Esophagus muscularis mucosa (tissue), 4 donors: ENCODE measurements around the gene MPRIP. TPM values are rescaled to one million over a fixed set of nuclear protein-coding genes. Genes with fewer than 3 reads are reported as not detected.
"Not testable (repeated sequence)": the region's sequence is repeated elsewhere in the genome, so short reads cannot be mapped to it uniquely, and the experiment has no call there.

ENCODE experiments used
- DNase-seq: peaks from one replicate; pipeline ENCODE4 v3.0.0-alpha.2; 2017; ENCODE audit errors: extremely low spot score
- H3K27ac ChIP-seq, 4 donors: fragments of 200-600 bp; sonication (generic); replicated peaks in 1 of 4; 1 replicate in 3 of 4; 2 replicates in 1 of 4; pipeline ENCODE4 v1.5.1; 2016 to 2019; ENCODE audit warnings: mild to moderate bottlenecking in 1 of 4
- H3K27me3 ChIP-seq, 4 donors: fragments of 200-600 bp; sonication (generic); one replicate each; pipeline versions ENCODE4 v1.5.1 to v1.6.0; 2016 to 2019
- H3K36me3 ChIP-seq, 4 donors: fragments of 200-600 bp; sonication (generic); one replicate each; pipeline ENCODE4 v1.5.1; 2016 to 2019
- H3K4me1 ChIP-seq, 4 donors: fragments of 200-600 bp; sonication (generic); one replicate each; pipeline ENCODE4 v1.5.1; 2016 to 2019
- H3K4me3 ChIP-seq, 4 donors: fragments of 200-600 bp; sonication (generic); 1 replicate in 2 of 4; 2 replicates in 2 of 4; pipeline ENCODE4 v1.5.1; 2016 to 2019; ENCODE audit warnings: mild to moderate bottlenecking in 4 of 4, moderate library complexity in 1 of 4
- H3K9me3 ChIP-seq, 4 donors: fragments of 200-600 bp; sonication (generic); 1 replicate in 3 of 4; 2 replicates in 1 of 4; pipeline ENCODE4 v1.5.1; 2016 to 2019
- CTCF ChIP-seq, 3 experiments: fragments of 200-600 bp in 2 of 3; fragments of 450-650 bp in 1 of 3; sonication (generic) in 2 of 3; IDR thresholded peaks; one replicate each; pipeline ENCODE4 v1.5.1; 2017 to 2019; ENCODE audit warnings: antibody characterized with exemption in 3 of 3, mild to moderate bottlenecking in 2 of 3, moderate library complexity in 1 of 3
- EP300 ChIP-seq: sonication (generic); formaldehyde crosslinking; IDR thresholded peaks from one replicate; pipeline ENCODE4 v1.6.1; 2017; ENCODE audit warnings: antibody characterized with exemption
- POLR2A ChIP-seq: fragments of 450-650 bp; IDR thresholded peaks from one replicate; pipeline ENCODE4 v1.6.1; 2017; ENCODE audit warnings: antibody characterized with exemption, moderate library complexity, mild to moderate bottlenecking, low read depth
- POLR2AphosphoS5 ChIP-seq, 2 donors: sonication (generic); formaldehyde crosslinking; IDR thresholded peaks; one replicate each; pipeline ENCODE4 v1.6.1; 2017; ENCODE audit warnings: antibody characterized with exemption in 2 of 2
- WGBS: methylation state at CpG from one replicate; pipeline ENCODE4 v1.1.5; 2018; 5-methylcytosine and 5-hydroxymethylcytosine counted together
- intact Hi-C: fragments of 100-400 bp; cut with DNase I; formaldehyde crosslinking; loops from one replicate; pipeline ENCODE4 v1.15.1; 2023
- total RNA-seq, 4 donors: library from RNA; depleted of rRNA; stranded (reverse); fragments of >200 nt; gene quantifications; one replicate each; pipeline versions ENCODE4 v1.1.0 to v1.2.1, GENCODE V29; 2016

MPRIP gene
- total RNA-seq, 4 donors from 2014 or later = 108 to 194 (median 129) TPM

GRCh38 chr17:17182598-17183136 lies 140.4 kb downstream of the MPRIP start:
- 82% methylated on average over 4 of the region's 6 CpGs for WGBS

GRCh38 chr17:17183744-17184143 lies 141.5 kb downstream of the MPRIP start:
- H3K4me1 ChIP-seq = peaks cover 17 to 48% (median 22%) of the 10 kb centered on the region in 4 donors
- no peaks in the 10 kb centered on the region for H3K27me3 ChIP-seq
- no peaks in the 10 kb centered on the region for H3K9me3 ChIP-seq
- peaks cover 34 to 84% (median 72%) of the 10 kb centered on the region in 4 donors for H3K36me3 ChIP-seq
- WGBS = 80% methylated on average over 1 of the region's 4 CpGs
- TF ChIP-seq EP300 = no peak
- no peak for TF ChIP-seq CTCF (IDR thresholded peaks at IDR 0.05)
- no peak for TF ChIP-seq POLR2AphosphoS5 (IDR thresholded peaks at IDR 0.05)
- no peak for TF ChIP-seq POLR2A
- no peak overlapping the region for H3K4me3 ChIP-seq
- DNase-seq = no peak
- H3K27ac ChIP-seq = no peak overlapping the region
- intact Hi-C loops = no loop called here

More at GRCh38 chr17:17182598-17183136, 140.4 kb downstream of the MPRIP start:
- H3K4me3 ChIP-seq = no peak overlapping the region
- intact Hi-C loops = no loop called here
- H3K9me3 ChIP-seq = no peaks in the 10 kb centered on the region
- no peak for DNase-seq
- peaks cover 39 to 84% (median 74%) of the 10 kb centered on the region in 4 donors for H3K36me3 ChIP-seq
- H3K4me1 ChIP-seq = peaks cover 17 to 48% (median 22%) of the 10 kb centered on the region in 4 donors
- no peaks in the 10 kb centered on the region for H3K27me3 ChIP-seq
- no peak overlapping the region for H3K27ac ChIP-seq
- no peak for TF ChIP-seq POLR2A
- no peak for TF ChIP-seq POLR2AphosphoS5 (IDR thresholded peaks at IDR 0.05)
- no peak for TF ChIP-seq CTCF (IDR thresholded peaks at IDR 0.05)
- no peak for TF ChIP-seq EP300

- DNase-seq, intact Hi-C loops, H3K27me3 ChIP-seq, H3K27ac ChIP-seq, H3K4me3 ChIP-seq, H3K9me3 ChIP-seq: not testable (repeated sequence)
- 75% methylated on average over 13 of the region's 13 CpGs for WGBS
- Histone ChIP-seq H3K36me3 (peaks cover 23 to 80% (median 58%) of the 10 kb centered on the region in 4 donors), H3K4me1 (peaks cover 22 to 50% (median 31%) of the 10 kb centered on the region in 4 donors)
These were observed 142.9 kb downstream of the MPRIP start for GRCh38 chr17:17184985-17185757.

- TF ChIP-seq EP300 = no peak
- no peak for TF ChIP-seq CTCF (IDR thresholded peaks at IDR 0.05)
- no peak for TF ChIP-seq POLR2AphosphoS5 (IDR thresholded peaks at IDR 0.05)
- no peak for TF ChIP-seq POLR2A
- intact Hi-C loops = no loop called here
- 57% methylated on average over 3 of the region's 3 CpGs for WGBS
- H3K4me1 ChIP-seq = peaks cover 30 to 51% (median 40%) of the 10 kb centered on the region in 4 donors
- no peak overlapping the region for H3K4me3 ChIP-seq
- H3K9me3 ChIP-seq = no peaks in the 10 kb centered on the region
- no peaks in the 10 kb centered on the region for H3K27me3 ChIP-seq
- no peak for DNase-seq
- peak overlapping the region in 3 of 4 donors; percentile 0 to 20 (median 15) for H3K27ac ChIP-seq
- H3K36me3 ChIP-seq = peaks cover 16 to 71% (median 49%) of the 10 kb centered on the region in 4 donors
These were observed 143.8 kb downstream of the MPRIP start for GRCh38 chr17:17186051-17186450.
